Placental epithelial cell (primary cell): Measurements from ENCODE around the gene SLC18A2. TPM values are rescaled to one million over a fixed set of nuclear protein-coding genes. Genes with fewer than 3 reads are reported as not detected.

Experiments
- total RNA-seq: library from RNA; depleted of rRNA; stranded (reverse); fragments of >200 nt; gene quantifications from 2 replicates; pipeline ENCODE4 v1.2.3, GENCODE V29; 2012

Gene SLC18A2
- not detected in 2 replicates for total RNA-seq

DNA sequence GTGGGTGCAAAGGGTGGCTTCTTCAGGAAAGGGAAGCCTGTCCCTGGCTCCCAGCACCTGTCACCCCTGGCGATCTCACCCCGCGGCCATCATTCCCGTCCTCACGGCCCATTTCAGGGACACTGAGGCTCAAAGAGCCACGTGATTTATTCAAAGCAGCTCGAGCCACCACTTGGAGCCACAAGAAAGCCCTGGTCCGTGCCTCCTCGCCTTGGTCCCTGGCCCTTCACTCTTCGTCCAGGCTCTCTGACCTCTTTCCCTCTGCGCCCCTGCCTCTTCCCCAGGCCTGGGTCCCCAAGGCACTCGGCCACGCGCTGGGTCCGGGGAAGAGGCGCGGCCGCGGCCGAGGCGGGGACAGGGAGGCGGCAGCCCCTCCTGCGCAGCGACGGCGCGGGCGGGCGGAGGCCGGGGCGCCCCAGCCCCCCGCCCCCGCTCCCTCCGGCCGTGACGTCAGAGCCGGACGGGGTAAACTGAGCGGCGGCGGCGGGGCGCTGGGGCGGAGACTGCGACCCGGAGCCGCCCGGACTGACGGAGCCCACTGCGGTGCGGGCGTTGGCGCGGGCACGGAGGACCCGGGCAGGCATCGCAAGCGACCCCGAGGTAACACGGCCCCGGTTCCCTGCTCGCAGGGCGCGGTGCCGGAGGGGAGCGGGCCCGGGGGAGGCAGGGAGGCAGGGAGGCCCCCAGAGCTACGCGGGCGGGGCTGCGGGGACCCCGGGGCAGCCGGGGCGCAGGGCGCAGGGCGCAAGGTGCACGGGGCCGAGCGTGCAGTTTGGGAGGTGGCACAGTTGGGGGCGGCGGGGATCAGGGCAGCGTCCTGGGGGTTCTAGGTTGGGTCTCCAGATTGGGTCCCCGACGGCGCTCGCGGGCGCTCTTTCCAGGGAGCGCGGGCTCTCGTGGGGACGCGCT is at the start of gene SLC18A2:
Gene SLC18A2 (plus strand): TSS at position 494 of the 909 bp plus-strand sequence. CDS start 580 bp downstream, outside the sequence.

DNA sequence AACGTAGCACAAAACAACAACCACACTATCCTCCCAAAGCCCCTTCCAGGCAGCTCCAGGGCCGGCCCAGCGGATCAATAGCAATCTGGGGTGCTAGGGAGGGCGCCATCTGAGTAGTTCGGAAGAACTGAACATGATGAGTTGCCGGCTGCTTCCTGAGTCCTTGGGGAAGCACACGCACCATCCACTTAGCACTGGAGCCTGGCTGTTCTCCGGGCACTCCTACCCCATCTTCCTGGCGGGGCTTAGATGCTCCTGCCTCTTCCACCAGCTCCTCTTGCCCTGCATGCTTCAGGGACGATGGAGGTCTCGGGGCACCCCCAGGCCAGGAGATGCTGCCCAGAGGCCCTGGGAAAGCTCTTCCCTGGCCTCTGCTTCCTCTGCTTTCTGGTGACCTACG is 43.7 kb upstream of the SLC18A2 start, which contains the start of gene KCNK18:
Gene KCNK18 (plus strand): TSS at position 301 of the 400 bp plus-strand sequence. CDS start 0 bp downstream, at position 301.

Other genes with a start within 250 kb of the SLC18A2 start
- gene SHTN1, start 235.9 kb upstream of the SLC18A2 start, total RNA-seq, result 10.7 and 14.1 TPM in 2 replicates
- not detected in 2 replicates for gene VAX1, start 102.8 kb upstream of the SLC18A2 start, total RNA-seq
- gene KCNK18, start 43.6 kb upstream of the SLC18A2 start, total RNA-seq, result not detected in 2 replicates
- gene PDZD8, start 134.3 kb downstream of the SLC18A2 start, total RNA-seq, result 21.7 and 23.6 TPM in 2 replicates